NCI-H1092 treated with DMSO at 0.1 percent for 48 hours (cell line): ENCODE results near the gene POMT1.
A peak's percentile ranks its signal among the peaks of the same experiment; 100 is the strongest.

ENCODE experiments used
- DNase-seq: peaks from one replicate; lab custom pipeline; 2025; lab: John Stamatoyannopoulos, UW

The POMT1 gene

DNA sequence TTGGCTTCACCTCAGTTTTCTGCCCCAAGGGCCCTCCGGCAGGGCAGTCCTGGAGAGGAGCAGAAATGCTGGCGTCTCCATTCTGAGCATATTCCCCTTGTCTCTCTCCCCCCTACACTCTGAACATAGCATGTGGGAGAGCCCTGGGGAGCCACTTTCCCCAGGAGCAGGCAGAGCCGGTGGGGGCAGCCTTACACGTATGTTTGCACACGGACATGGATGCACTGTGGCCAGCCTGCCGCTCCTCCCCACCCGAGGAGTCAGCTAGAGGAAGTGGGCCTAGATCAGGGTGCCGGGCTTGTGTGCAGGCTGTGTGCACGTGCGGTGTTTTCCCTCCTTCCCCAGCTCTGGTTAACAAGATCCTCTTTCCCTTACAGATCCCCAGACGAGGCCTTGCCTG, 25.4 kb upstream of the POMT1 start:
- DNase-seq: no peak

DNA sequence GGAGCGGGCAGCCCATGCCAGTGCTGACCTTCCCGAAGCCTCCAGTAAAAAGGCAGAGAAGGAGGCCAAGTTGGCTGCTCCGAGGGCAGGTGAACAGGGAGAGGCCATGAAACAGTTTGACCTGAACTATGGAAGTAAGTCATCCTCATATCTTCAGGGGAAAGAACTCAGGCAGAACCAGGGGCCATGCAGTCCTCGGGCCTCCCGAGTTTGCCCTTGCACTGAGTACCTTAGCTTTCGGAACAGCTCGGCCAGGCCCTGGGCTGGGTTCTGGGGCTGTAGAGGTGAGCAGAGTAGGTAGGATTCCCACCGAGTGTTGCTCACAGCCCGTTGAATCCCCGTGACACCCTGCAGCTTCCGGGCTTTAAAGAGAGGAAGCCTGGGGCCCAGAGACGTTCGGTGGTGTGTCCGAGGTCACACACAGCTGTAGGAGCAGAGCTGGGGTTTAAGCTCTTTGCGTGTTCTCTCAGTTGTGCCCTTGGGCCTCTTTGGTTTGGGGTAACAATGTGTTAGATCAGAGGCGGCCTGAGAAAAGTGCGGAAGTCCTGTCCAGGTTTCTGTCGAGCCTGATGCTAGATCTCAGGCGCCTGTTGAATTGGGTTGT, 24.8 kb upstream of the POMT1 start:
- DNase-seq: no peak

DNA sequence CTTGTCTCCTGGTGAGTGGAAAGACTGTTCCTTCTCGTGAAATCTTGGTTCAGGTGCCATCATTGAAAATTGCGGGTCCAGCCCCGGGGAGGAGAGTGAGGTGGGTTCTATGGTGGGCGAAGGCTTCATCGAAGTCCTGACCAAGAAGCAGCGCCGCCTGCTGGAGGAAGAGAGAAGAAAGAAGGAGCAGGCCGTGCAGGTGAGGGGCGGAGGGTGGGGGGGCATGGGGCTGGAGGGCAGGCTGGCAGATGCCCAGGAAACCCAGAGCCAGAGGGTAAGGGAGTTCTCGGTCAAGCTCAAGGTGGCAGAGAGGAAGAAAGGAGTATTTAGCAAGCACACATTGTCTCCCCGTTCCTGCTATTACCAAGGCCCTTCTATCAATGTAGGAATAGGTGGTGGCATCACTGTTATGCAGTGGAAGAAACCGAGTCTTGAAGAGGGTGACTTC, 24.3 kb upstream of the POMT1 start:
- DNase-seq: peak; percentile 22

DNA sequence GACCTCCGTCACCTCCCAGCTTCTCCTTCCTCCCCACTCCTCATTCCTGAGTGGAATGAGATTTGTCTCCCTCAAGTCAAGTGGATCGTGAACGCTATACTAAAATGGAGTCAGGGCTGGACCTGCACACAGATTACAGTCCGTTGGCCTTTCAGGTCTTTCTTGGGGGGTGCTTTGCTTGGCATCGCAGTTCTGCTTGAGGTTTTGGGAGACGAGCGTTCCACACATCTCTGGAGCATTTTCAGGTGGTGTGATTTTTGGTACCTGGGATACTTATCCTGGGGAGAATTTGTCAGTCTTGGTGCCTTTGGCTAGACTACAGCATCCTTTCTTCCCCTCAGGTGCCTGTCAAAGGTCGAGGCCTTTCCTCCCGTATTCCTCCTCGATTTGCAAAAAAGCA, 23.8 kb upstream of the POMT1 start:
- no peak for DNase-seq

DNA sequence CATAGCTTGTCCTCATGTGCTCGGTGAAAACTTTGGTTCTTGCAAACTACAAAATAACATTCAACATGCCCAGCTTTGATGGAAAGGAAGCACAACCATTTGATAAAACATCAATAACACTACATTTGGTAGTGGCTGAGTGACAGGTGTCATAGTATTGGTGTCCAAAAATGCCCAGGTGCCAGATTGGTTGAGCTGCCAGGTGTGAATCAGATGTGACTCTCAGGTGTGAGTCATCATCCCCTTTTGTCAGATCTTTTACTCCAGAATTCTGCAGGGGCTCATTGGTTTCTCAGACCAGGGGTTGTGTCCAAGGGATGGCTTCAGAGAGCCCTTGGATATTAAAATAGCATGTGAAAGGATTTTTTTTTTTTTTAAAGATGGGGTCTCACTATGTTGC, 22.5 kb upstream of the POMT1 start:
- DNase-seq: no peak

DNA sequence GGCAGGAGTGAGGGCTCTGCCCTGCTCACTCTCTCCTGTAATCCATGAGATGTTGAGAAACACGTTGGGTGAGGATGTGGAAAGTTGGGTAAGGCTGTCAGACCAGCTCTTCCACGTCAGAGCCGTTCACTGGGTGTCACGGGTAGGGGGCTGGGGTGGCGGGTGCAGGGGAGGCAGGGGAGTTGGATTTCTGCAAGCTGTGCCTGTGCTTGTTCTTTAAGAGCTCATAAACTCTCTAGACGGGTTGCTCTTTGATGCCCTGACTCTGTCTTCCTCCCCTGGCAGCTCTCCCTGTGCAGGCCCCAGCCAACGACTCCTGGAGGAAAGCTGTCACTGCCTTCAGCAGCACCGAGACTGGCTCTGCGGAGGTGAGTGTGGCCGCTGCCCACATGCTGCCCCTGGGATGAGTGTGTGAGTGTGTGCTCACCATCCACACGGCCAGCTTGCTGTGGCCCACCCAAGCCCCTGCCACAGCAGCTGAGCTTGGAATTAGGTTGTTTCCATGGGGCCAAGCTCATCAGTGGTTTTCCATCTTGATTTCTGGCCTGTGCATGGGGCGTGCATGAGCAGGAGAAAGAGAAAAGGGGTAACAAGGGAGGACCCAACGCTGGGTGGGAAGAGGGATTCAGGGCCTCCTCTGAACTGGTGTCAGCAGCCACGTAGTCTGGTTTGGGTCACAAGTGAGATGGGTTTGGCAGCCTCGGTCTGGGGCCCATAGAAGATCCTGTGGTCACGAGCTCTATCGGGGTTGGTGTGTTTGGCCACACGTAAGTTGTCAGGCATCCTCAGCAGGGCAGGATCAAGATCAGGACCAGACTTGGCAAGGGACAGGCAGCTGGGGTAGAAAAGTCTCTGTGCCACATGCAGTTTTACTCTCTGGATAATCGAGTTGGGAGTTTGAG, 21.0 kb upstream of the POMT1 start:
- no peak for DNase-seq

DNA sequence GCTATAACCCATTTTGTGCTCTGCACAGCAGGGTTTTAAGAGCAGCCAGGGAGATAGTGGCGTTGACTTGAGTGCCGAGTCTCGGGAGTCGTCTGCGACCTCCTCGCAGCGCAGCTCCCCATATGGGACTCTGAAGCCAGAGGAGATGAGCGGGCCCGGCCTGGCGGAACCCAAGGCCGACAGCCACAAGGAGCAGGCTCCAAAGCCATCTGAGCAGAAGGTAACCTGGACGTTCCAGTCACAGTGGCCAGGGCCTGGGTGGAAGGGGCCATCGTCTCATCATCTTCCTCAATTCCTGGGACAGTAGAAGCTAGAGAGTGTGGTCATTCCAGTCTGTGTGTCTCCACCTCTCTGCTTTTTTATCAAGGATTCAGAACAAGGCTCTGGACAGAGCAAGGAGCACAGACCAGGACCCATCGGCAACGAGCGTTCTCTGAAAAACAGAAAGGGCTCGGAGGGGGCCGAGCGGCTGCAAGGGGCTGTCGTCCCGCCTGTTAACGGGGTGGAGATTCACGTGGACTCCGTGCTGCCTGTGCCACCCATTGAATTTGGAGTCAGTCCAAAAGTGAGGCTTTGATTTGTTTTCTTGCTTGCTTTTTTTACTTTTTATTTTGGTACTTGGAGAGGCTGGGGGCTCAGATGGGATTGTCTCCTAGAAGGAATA, 20.2 kb upstream of the POMT1 start:
- no peak for DNase-seq

DNA sequence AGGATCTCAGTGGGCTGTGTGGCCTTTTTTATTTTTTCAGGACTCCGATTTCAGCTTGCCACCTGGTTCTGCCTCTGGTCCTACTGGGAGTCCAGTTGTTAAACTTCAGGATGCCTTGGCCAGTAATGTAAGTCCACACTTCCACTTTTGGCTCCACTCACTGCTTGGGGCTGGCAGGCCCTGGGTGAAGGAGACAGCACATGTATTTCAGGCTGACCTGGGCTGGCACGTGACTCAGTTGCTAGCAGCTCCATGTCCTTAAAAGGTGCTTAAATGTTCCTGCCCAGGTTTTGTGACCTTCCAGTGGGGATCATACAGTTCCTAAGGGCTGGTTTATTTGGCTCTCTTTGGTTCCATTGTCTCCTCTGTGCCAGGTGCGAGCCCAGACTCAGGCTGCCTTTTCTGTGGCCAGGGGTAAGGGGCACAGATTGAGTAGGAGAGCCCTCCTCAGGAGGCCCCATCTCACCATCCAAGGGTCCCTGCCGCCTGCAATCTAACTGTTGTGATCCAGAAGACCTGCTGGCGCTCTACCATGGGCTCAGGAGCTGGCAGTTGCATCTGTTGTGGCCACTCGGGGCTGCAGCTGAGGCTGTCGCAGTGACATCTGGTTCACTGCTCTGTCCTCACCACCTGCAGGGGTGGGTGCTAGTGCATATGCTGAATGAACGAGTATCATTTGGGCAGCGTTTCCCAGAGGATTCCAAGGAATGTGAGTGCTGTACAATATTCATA, 19.2 kb upstream of the POMT1 start:
- no peak for DNase-seq

DNA sequence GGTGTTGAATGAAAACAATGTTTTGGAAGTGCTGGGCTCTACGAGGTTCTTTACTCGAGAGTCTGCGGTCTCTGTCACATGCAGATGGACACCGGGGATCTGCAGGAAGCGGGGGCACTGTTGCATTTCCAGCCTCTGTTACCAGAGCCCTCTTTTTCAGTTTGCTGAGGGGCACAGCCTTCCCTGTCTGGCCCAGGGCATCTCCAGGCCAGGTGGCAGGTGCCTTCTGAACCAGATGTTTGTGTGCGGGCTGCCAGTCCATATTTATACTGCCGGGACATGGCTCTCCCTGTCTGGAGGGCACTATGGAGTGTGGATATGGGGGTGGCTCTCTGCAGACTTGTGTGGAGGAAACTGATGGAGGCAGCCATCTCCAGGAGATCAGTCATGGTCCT, 18.7 kb upstream of the POMT1 start:
- DNase-seq: no peak

DNA sequence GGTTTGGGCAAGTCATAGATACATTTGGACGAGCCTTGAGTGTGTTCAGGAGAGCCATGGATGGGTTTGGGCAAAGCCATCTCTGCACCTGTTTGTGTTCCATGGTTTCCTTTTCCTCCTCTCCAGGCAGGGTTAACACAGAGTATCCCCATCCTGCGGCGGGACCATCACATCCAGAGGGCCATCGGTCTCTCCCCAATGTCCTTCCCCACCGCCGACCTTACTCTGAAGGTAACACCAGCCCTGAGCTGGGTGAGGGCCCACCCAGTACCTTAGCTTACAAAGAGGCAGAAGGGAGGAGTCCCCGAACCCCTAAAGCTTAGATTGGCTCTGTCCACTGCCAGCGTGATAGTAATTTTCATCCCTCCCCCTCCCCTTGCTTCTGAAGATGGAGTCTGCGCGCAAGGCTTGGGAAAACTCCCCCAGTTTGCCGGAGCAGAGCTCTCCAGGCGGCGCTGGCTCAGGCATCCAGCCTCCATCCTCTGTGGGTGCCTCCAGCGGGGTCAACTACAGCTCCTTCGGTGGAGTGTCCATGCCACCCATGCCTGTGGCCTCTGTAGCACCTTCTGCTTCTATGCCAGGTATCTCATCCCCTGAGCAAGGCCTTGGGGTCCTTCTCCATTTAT, 18.0 kb upstream of the POMT1 start:
- DNase-seq: no peak

DNA sequence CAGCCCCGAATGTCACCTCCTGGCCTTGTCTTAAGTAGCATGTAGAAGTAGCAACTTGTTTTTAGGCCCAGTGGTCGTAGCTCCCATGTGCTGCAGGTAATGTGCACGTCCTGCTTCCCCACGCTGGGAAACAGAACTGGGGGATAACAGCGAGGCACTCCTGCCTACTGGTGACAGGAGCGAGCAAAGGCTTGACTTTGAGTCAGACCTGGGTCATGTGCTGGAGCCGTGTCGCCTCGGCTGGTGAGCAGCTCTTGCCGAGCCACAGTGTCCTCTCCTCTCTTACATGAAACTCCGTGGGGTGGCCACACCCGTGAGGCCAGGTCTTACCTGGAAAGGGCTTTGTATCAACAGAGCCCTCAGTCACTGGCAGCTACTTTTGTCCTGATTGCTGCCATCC, 17.5 kb upstream of the POMT1 start:
- DNase-seq: no peak

DNA sequence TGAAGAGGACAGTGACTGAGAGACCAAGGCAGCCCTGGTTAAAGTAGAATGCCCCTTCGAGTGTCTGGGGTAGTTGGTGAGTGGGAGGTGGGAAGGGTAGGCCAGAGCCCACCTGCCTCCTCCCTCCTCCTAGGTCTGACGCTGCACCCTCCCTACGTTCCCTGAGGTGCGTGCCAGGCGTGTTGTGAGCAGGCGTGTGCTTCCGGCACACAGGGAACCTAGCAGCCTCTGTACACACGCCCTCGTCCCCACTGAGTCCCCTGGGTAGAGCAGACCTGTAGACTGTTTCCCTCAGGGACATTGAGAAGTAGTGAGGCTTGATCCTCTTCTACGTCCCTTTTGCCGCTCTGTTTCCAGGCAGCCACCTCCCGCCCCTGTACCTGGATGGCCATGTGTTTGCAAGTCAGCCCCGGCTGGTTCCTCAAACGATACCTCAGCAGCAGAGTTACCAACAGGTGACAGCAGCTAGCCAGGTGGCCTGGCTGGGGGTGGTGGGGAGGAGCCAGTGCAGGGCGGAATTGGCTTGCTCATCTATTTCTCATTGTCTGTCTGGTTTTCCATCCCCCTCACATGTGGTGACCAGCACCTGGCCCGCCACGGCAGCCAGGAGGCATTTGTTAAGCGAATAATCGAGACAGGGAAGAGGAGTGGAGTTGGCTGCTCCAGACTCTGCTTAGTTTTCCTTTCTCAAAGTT, 16.8 kb upstream of the POMT1 start:
- DNase-seq: no peak

DNA sequence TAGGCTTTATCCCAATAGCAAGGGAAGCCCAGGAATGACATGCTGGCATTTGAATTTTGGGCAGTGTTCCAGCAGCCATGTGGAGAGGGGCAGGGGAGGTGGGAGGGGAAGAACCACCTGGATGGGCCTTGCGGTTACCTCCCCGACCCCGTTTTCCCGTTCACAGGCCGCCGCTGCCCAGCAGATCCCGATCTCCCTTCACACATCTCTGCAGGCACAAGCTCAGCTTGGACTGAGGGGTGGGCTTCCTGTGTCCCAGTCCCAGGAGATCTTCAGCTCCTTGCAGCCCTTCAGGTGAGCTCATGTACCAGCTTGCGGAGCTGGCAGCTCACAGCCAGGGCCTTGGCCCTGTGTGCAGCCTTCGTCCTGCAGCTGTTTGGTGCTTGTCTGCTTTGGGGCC, 15.7 kb upstream of the POMT1 start:
- no peak for DNase-seq

DNA sequence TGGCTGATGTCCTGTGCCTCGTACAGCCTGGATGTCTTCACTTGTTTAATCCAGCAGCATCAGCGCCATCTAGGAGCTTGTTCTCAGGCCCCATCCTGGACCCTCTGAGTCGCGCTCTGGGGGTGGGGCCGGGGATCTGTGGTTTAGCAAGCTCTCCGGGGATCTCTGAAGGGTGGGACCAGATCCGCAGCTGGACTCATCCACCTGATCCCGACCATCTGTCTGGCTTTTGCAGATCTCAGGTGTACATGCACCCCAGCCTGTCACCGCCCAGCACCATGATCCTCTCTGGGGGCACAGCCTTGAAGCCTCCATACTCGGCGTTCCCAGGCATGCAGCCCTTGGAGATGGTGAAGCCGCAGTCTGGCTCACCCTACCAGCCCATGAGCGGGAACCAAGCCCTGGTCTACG, 15.1 kb upstream of the POMT1 start:
- DNase-seq: no peak

DNA sequence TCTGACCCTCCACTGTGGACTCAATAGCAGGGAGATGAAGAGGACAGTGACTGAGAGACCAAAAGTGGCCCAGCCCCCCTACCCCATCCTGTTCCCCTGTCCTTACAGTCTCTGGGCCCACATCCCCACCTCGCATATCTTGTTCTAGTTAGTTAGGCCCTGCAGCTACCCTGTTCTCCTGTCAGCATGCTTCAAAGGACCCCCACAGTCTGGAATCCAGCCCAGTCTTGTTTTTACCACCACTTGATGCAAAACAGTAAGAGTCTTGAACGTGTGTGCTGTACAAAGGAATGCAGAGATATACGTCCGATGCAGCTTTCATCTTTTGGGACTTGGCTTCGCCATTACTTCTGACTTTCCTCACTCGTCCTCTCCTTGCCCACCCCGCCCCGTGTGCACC, 12.2 kb upstream of the POMT1 start:
- DNase-seq: no peak

DNA sequence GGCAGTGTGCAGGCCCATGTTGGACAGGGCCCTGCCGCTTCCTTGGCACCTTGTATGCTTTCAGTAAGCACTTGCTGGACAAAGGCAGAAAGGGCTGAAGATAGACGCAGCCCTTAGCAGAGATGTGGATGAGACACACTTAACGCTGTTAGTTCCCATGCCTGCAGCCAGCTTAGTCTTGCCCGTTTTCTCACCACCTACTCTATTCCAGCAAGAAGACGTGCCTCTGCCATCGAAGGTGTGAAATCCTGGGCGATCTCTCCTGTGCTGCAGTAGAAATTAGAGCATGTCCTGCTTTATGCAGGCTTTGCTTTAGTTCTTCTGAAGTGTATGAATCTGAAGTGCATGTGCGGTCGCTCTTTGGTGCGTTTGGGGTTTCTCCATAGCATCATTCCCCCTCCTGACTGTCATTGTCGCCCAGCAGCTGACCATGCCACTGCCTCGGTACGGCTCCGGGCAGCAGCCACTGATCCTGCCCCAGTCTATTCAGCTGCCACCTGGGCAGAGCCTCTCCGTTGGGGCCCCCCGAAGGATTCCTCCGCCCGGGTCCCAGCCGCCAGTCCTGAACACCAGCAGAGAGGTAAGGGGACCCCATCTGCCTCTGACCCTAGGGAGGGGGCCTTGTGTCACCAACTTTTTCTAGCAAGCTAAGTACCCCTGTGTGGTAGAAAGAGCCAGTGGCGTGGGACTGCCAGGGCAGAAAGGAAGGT, 11.6 kb upstream of the POMT1 start:
- DNase-seq: no peak

DNA sequence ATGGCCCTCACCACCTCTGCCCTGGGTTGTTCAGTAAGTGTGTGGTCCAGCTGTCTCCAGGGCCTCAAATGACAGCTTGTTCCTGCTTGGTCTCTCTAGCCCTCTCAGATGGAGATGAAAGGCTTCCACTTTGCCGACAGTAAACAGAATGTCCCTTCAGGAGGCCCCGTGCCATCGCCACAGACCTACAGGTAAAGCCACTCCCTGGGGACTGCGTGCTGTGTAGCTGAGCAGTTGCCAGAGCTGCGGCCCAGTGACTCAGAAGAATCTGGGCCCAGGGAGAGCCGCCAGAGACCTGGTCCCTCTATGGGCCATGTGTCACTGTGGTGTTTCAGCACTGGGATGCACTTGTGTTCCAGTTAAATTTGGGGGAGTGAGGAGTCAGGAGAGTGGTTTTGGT, 10.6 kb upstream of the POMT1 start:
- DNase-seq: no peak

DNA sequence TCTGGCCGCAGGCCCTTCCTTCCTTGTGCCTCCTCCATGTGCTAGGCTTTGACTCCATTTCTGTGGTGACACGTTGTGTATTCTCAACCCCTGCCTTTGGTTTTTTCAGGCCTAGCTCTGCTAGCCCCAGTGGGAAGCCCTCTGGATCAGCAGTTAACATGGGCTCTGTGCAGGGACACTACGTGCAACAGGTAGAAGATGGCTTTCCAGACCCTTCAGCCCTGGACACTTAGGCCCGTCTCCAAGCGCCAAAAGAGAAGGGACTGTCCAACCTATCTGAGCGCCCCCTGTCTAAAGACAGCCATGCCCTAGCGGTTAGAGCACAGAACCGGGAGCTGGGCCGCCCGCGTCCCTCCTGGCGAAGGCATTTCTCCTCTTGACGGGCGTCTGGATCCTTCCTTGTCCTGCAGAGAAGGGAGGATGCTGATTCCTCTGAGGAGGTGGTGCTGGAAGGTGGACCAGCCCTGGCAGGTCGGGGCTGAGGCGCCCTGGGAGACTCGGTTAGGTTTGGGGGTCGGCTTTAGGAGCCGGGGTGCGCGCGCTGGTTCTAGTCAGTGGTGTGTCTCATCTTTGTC, 8.3 kb upstream of the POMT1 start:
- no peak for DNase-seq

DNA sequence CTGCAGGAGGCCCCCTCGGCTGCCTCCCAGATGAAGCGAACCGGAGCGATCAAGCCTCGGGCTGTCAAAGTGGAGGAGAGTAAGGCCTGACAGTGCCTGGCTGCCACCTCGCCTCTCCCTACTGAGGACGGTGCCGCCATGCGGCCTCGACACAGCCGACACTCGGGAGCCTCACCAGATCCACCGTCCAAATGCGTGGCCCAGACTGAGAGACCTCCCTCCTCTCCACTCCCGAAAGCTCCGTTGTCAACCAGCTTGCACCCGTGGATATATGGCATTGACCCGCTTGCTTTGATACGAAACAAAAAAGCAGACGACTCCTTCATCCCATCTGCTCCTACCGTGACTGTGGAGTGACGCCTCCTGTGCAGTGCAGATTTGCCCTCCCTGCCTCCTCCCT, 6.9 kb upstream of the POMT1 start:
- no peak for DNase-seq

DNA sequence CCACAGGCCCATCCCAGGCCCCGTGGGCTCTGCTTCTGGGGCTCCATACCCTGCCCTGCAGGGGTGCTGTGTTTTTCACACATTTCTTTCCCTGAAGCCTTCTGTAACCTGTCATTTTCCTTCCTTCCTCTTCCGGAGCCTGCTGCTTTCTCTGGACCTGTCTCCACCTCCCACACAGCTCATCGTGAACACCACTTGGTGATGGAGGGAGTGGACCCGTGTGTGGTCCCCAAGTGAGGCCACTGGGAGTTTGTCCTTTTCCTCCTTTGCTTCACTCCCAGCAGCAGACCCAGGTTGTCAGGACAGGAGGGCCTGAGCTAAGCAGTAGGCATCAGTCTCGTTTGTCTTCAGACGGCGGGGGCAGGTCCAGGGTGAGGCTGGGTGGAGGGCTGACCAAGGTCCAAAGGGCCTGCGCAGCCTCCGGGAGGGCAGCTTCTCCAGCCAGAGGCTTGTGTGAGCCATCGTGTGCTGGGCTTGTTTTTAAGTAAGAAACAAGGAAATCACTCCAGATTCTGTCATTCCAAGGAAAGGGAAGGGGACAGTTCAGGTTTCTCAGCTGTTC, 5.8 kb upstream of the POMT1 start:
- DNase-seq: no peak
